H1 (cell line): ENCODE results near the gene DNAL4. TPM values are rescaled to one million over a fixed set of nuclear protein-coding genes. Genes with fewer than 3 reads are reported as not detected.

Experiments used
- CTCF ChIA-PET: fragments of 300-600 bp; sonication (Branson Sonifier 250); formaldehyde crosslinking; loops from one replicate; lab custom pipeline; 2021; ENCODE audit not compliant: partially characterized antibody; lab: Charles Lee
- POLR2A ChIA-PET: fragments of 300-600 bp; sonication (Branson Sonifier 250); formaldehyde crosslinking; loops from one replicate; lab custom pipeline; 2021; ENCODE audit warnings: inconsistent platforms; ENCODE audit not compliant: partially characterized antibody; lab: Charles Lee
- DNase-seq, 2 experiments: peaks; one replicate each; pipeline versions ENCODE4 v3.0.0 to v3.0.0-alpha.2; 2010 to 2022; ENCODE audit warnings: low spot score in 2 of 2, low read depth in 1 of 2, mixed read lengths in 1 of 2
- FAIRE-seq: peaks from 2 replicates; lab custom pipeline; 2011; peaks lifted over from hg19 to GRCh38; lab: Jason Lieb, UNC
- H2AFZ ChIP-seq: 2 replicates; pipeline ENCODE4 v1.8.1; 2012; ENCODE audit warnings: low read length, inconsistent platforms
- H2AK5ac ChIP-seq: 2 replicates; pipeline ENCODE4 v1.6.1; 2013; ENCODE audit warnings: low read depth, low read length
- H2BK120ac ChIP-seq: replicated peaks from 2 replicates; pipeline ENCODE3; 2013; ENCODE audit warnings: low read depth, low read length, inconsistent platforms
- H2BK12ac ChIP-seq: 2 replicates; pipeline ENCODE4 v1.6.1; 2013; ENCODE audit warnings: low read depth, low read length
- H2BK15ac ChIP-seq: 2 replicates; pipeline ENCODE4 v1.6.1; 2013; ENCODE audit warnings: low read length
- H2BK20ac ChIP-seq: 2 replicates; pipeline ENCODE4 v1.6.1; 2013; ENCODE audit warnings: low read length
- H2BK5ac ChIP-seq: 2 replicates; pipeline ENCODE4 v1.6.1; 2013; ENCODE audit warnings: low read depth, low read length
- H3K14ac ChIP-seq: 2 replicates; pipeline ENCODE4 v1.6.1; 2013; ENCODE audit warnings: inconsistent platforms; ENCODE audit not compliant: insufficient read length
- H3K18ac ChIP-seq: 2 replicates; pipeline ENCODE4 v1.6.1; 2013; ENCODE audit warnings: low read length; ENCODE audit errors: extremely low read depth
- H3K23ac ChIP-seq: 2 replicates; pipeline ENCODE4 v1.6.1; 2013; ENCODE audit warnings: inconsistent platforms; ENCODE audit not compliant: insufficient read length
- H3K23me2 ChIP-seq: 2 replicates; pipeline ENCODE4 v1.6.1; 2013; ENCODE audit warnings: low read depth, low read length
- H3K27ac ChIP-seq: 2 replicates; pipeline ENCODE4 v1.6.1; 2011; ENCODE audit warnings: low read depth, low read length, inconsistent platforms
- H3K27me3 ChIP-seq, 4 experiments: replicated peaks in 1 of 4; 1 replicate in 1 of 4; 2 replicates in 3 of 4; pipeline versions ENCODE4 v1.6.1 to v1.8.1; 2011 to 2013; ENCODE audit warnings: low read length in 3 of 4, mild to moderate bottlenecking in 3 of 4, inconsistent platforms in 2 of 4, mixed read lengths in 2 of 4, moderate library complexity in 1 of 4; ENCODE audit not compliant: control insufficient read depth in 3 of 4, insufficient read depth in 3 of 4; ENCODE audit errors: extremely low read depth in 1 of 4
- H3K36me3 ChIP-seq, 4 experiments: 2 replicates each; pipeline versions ENCODE4 v1.6.1 to v1.8.1; 2011 to 2013; ENCODE audit warnings: mild to moderate bottlenecking in 4 of 4, low read length in 3 of 4, moderate library complexity in 2 of 4, control low read depth in 1 of 4, inconsistent platforms in 1 of 4; ENCODE audit not compliant: insufficient read depth in 4 of 4, control insufficient read depth in 2 of 4
- H3K4ac ChIP-seq: replicated peaks from 2 replicates; pipeline ENCODE3; 2013; ENCODE audit warnings: low read length, low read depth, mixed read lengths, inconsistent platforms; ENCODE audit not compliant: insufficient read length
- H3K4me1 ChIP-seq, 4 experiments: replicated peaks in 1 of 4; 1 replicate in 1 of 4; 2 replicates in 3 of 4; pipeline versions ENCODE4 v1.6.1 to v1.8.1; 2011 to 2013; ENCODE audit warnings: low read length in 3 of 4, inconsistent platforms in 2 of 4, mixed read lengths in 1 of 4; ENCODE audit not compliant: insufficient read depth in 4 of 4, control insufficient read depth in 3 of 4
- H3K4me2 ChIP-seq, 2 experiments: 2 replicates each; pipeline versions ENCODE4 v1.6.1 to v1.8.1; 2011 to 2013; ENCODE audit warnings: low read depth in 2 of 2, low read length in 2 of 2, control low read depth in 1 of 2, inconsistent platforms in 1 of 2, mild to moderate bottlenecking in 1 of 2; ENCODE audit not compliant: insufficient read depth in 1 of 2
- H3K4me3 ChIP-seq, 4 experiments: fragments of 200-600, 300-600 bp in 1 of 4; sonication (generic), shearing (Covaris generic), sonication (Bioruptor Twin) in 1 of 4; 2 replicates each; pipeline versions ENCODE4 v1.5.1 to v1.8.1; 2011 to 2016; ENCODE audit warnings: low read length in 4 of 4, low read depth in 3 of 4, control low read depth in 2 of 4, inconsistent platforms in 2 of 4, mild to moderate bottlenecking in 2 of 4, mixed read lengths in 1 of 4, moderate library complexity in 1 of 4; ENCODE audit not compliant: insufficient read depth in 2 of 4; ENCODE audit errors: extremely low read depth in 1 of 4
- H3K56ac ChIP-seq: replicated peaks from 2 replicates; pipeline ENCODE3; 2013; ENCODE audit warnings: low read depth, mild to moderate bottlenecking, mixed read lengths, low read length, inconsistent platforms; ENCODE audit not compliant: insufficient read length
- H3K79me1 ChIP-seq: 2 replicates; pipeline ENCODE4 v1.6.1; 2013; ENCODE audit warnings: low read depth, low read length, control low read depth
- H3K79me2 ChIP-seq, 2 experiments: 2 replicates each; pipeline versions ENCODE4 v1.6.1 to v1.8.1; 2012 to 2013; ENCODE audit warnings: low read length in 2 of 2, mild to moderate bottlenecking in 2 of 2, inconsistent platforms in 1 of 2; ENCODE audit not compliant: insufficient read depth in 2 of 2, control insufficient read depth in 1 of 2
- H3K9ac ChIP-seq, 4 experiments: replicated peaks in 1 of 4; 1 replicate in 1 of 4; 2 replicates in 3 of 4; pipeline versions ENCODE4 v1.6.1 to v1.8.1; 2011 to 2013; ENCODE audit warnings: low read depth in 3 of 4, low read length in 3 of 4, control low read depth in 2 of 4, mild to moderate bottlenecking in 2 of 4, moderate library complexity in 2 of 4, inconsistent platforms in 1 of 4; ENCODE audit errors: extremely low read depth in 1 of 4
- H3K9me3 ChIP-seq, 2 experiments: 2 replicates each; pipeline versions ENCODE4 v1.6.1 to v1.8.1; 2012 to 2013; ENCODE audit warnings: mild to moderate bottlenecking in 2 of 2, moderate library complexity in 2 of 2, control low read depth in 1 of 2, inconsistent platforms in 1 of 2, low read depth in 1 of 2, low read length in 1 of 2, mixed read lengths in 1 of 2; ENCODE audit not compliant: insufficient read depth in 2 of 2
- H4K20me1 ChIP-seq, 2 experiments: replicated peaks in 1 of 2; 2 replicates each; pipeline versions ENCODE3 to v1.8.1; 2011 to 2013; ENCODE audit warnings: inconsistent platforms in 2 of 2, low read length in 2 of 2, mild to moderate bottlenecking in 1 of 2; ENCODE audit not compliant: insufficient read depth in 2 of 2, control insufficient read depth in 1 of 2
- H4K5ac ChIP-seq: 2 replicates; pipeline ENCODE4 v1.6.1; 2013; ENCODE audit warnings: low read length, low read depth, mixed read lengths, inconsistent platforms; ENCODE audit not compliant: insufficient read length
- H4K8ac ChIP-seq: 2 replicates; pipeline ENCODE4 v1.8.0; 2013; ENCODE audit warnings: mild to moderate bottlenecking, moderate library complexity, low read length, inconsistent platforms; ENCODE audit not compliant: insufficient read depth; ENCODE audit errors: extremely low read depth
- H4K91ac ChIP-seq: replicated peaks from 2 replicates; pipeline ENCODE3; 2013; ENCODE audit warnings: low read length, mixed read lengths, inconsistent platforms; ENCODE audit not compliant: insufficient read length
- BACH1 ChIP-seq: IDR thresholded peaks from 2 replicates; pipeline ENCODE4 v1.6.1; 2012; ENCODE audit warnings: low read length, improper control_type of control experiment
- NRF1 ChIP-seq: IDR thresholded peaks from 2 replicates; pipeline ENCODE4 v1.6.1; 2011; ENCODE audit warnings: mild to moderate bottlenecking, low read depth, low read length, improper control_type of control experiment
- WGBS, 2 experiments: shearing (Covaris generic) in 1 of 2; methylation state at CpG; one replicate each; pipeline versions ENCODE4 v1.1.6 to v1.1.7; 2013 to 2015; ENCODE audit warnings: low lambda C conversion rate in 2 of 2, mixed read lengths in 2 of 2, inconsistent platforms in 1 of 2, low coverage in 1 of 2, missing lambda C conversion rate in 1 of 2; ENCODE audit not compliant: insufficient replicate concordance in 2 of 2, insufficient coverage in 1 of 2, insufficient read length in 1 of 2; ENCODE audit errors: extremely low coverage in 1 of 2, missing lambda C conversion rate in 1 of 2; 5-methylcytosine and 5-hydroxymethylcytosine counted together
- polyA plus RNA-seq, 7 experiments: library from polyadenylated mRNA; depleted of rRNA in 3 of 7; stranded (reverse) in 5 of 7; unstranded in 2 of 7; fragments of >200 nt in 5 of 7; fragments of 200-250 nt in 2 of 7; gene quantifications; 1 replicate in 5 of 7; 2 replicates in 1 of 7; 4 replicates in 1 of 7; pipeline versions ENCODE4 v1.2.1 to v1.2.3, GENCODE V29; 2011 to 2013; ENCODE audit warnings: missing spikeins in 2 of 7, mixed read lengths in 2 of 7
- total RNA-seq: library from RNA; stranded (reverse); fragmentation: NEBNext Ultra II Directional; extraction: Animal tissue kit (Norgen Biotek cat#: 25700); gene quantifications from 2 replicates; pipeline ENCODE4 v1.2.1, GENCODE V29; 2021

DNAL4 gene
- total and polyA plus RNA-seq, 2 of the 8 experiments (the other 6 are each of a cell fraction or from before 2014, with no cell fraction given): 8.8 to 14.0 TPM

DNA sequence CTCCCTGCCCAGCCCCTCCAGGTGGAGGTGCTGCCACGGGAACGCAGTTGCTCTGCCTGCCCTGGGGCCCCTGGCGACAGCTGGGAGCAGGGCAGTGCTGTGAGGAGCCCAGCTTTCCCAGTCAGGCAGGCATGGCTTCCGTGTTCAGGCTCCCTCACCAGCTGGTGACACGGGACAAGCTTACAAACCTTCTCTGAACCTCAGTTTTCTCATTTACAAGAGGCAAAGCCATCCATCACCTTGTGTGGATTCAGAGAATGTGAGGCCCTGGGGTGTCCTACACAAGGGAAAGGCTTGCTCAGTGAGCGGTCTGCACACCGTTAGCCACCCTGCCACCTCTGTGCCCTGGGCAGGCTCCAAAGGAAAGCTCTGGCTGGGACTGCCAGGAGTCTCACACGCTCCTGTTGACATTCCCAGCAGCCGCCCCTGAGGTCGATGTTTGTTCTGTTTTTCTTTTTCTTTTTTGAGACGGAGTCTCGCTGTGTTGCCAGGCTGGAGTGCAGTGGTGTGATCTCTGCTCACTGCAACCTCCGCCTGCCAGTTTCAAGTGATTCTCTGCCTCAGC, 61.6 kb downstream of the DNAL4 start:
- no peak overlapping the region for H2BK12ac ChIP-seq
- no peaks in the 10 kb centered on the region for H3K79me1 ChIP-seq
- DNase-seq (no peak), FAIRE-seq (no peak)
- no peak overlapping the region for H3K9ac ChIP-seq
- no peaks in the 10 kb centered on the region for H3K23me2 ChIP-seq
- peaks cover 6 to 11% of the 10 kb centered on the region in 2 experiments for H4K20me1 ChIP-seq
- H3K4me2 ChIP-seq: no peak overlapping the region
- no peak overlapping the region for H3K18ac ChIP-seq
- H3K27me3 ChIP-seq: no peaks in the 10 kb centered on the region
- H3K79me2 ChIP-seq: no peaks in the 10 kb centered on the region
- no peak overlapping the region for H2AFZ ChIP-seq
- no peak overlapping the region for H3K27ac ChIP-seq
- no peak overlapping the region for H3K4ac ChIP-seq
- H3K56ac ChIP-seq: no peak overlapping the region
- WGBS, 2 experiments: 90% methylated on average over 13 of the region's 13 CpGs; no CpG with 5 or more reads in 1 of the 2 experiments
- no peak overlapping the region for H2BK20ac ChIP-seq
- H3K14ac ChIP-seq: no peak overlapping the region
- ChIA-PET CTCF (interaction anchor here (0.9 to 11.1 kb wide), 16 partner anchors 10 to 271 kb away, joined by 3 to 124 read pairs (median 4); partner anchors contain the start of genes GTPBP1 and SUN2), POLR2A (interaction anchor here (0.7 to 13.2 kb wide), 5 partner anchors 10 to 161 kb away, joined by 3 to 112 read pairs (median 9); partner anchors contain the start of gene GTPBP1)
- H2BK5ac ChIP-seq: no peak overlapping the region
- H2AK5ac ChIP-seq: no peak overlapping the region
- H3K23ac ChIP-seq: no peak overlapping the region
- H4K5ac ChIP-seq: no peak overlapping the region
- no peaks in the 10 kb centered on the region for H3K4me1 ChIP-seq
- TF ChIP-seq NRF1: no peak
- TF ChIP-seq BACH1: no peak
- TF ChIP-seq, all 59 proteins: peak for 0
- no peak overlapping the region for H2BK15ac ChIP-seq
- H4K91ac ChIP-seq: no peak overlapping the region
- no peaks in the 10 kb centered on the region for H3K9me3 ChIP-seq
- H4K8ac ChIP-seq: no peak overlapping the region; the same call in 1 of the 2 replicates
- no peak overlapping the region for H3K4me3 ChIP-seq
- peaks cover 22 to 52% (median 43%) of the 10 kb centered on the region in 4 experiments for H3K36me3 ChIP-seq
- H2BK120ac ChIP-seq: no peak overlapping the region
